CD4-positive, alpha-beta T cell (primary cell): ENCODE data around the gene MYO3A. TPM values are rescaled to one million over a fixed set of nuclear protein-coding genes. Genes with fewer than 3 reads are reported as not detected.

ENCODE experiments used
- ATAC-seq: fragments of 200-7000 bp; cut with Tn5 transposase; one replicate; pipeline ENCODE4 v1.10.0; 2022; ENCODE audit warnings: mild to moderate bottlenecking; ENCODE audit not compliant: poor library complexity
- CTCF ChIA-PET: fragments of 350-600 bp; sonication (Branson Sonifier 250); formaldehyde crosslinking; loops from one replicate; lab custom pipeline; 2021; ENCODE audit warnings: antibody characterized with exemption, inconsistent platforms; lab: Charles Lee
- POLR2A ChIA-PET: fragments of 350-600 bp; sonication (Branson Sonifier 250); formaldehyde crosslinking; loops from one replicate; lab custom pipeline; 2021; ENCODE audit warnings: antibody characterized with exemption, inconsistent platforms; lab: Charles Lee
- DNase-seq, 14 experiments: peaks; one replicate each; pipeline ENCODE4 v3.0.0-alpha.2; 2013 to 2020; ENCODE audit warnings: mixed read lengths in 2 of 14
- H3K27ac ChIP-seq, 2 donors: one replicate each; pipeline versions ENCODE4 v1.5.1 to v1.7.0; 2013; ENCODE audit warnings: low read length in 2 of 2, low read depth in 1 of 2, mild to moderate bottlenecking in 1 of 2
- H3K27me3 ChIP-seq, 2 experiments: 1 replicate in 1 of 2; 2 replicates in 1 of 2; pipeline versions ENCODE4 v1.6.1 to v1.7.0; 2013; ENCODE audit warnings: low read length in 2 of 2, control low read depth in 1 of 2, mild to moderate bottlenecking in 1 of 2, moderate library complexity in 1 of 2; ENCODE audit not compliant: insufficient read depth in 2 of 2, control insufficient read depth in 1 of 2
- H3K36me3 ChIP-seq: one replicate; pipeline ENCODE4 v1.6.1; 2013; ENCODE audit warnings: low read length, control low read depth; ENCODE audit not compliant: insufficient read depth
- H3K4me1 ChIP-seq: one replicate; pipeline ENCODE4 v1.6.1; 2013; ENCODE audit warnings: low read length, control low read depth; ENCODE audit not compliant: insufficient read depth
- H3K4me3 ChIP-seq: one replicate; pipeline ENCODE4 v1.5.1; 2013; ENCODE audit warnings: mild to moderate bottlenecking, low read length, moderate library complexity
- H3K9me3 ChIP-seq, 2 experiments: 1 replicate in 1 of 2; 2 replicates in 1 of 2; pipeline versions ENCODE4 v1.6.1 to v1.7.0; 2013; ENCODE audit warnings: low read length in 2 of 2, mild to moderate bottlenecking in 2 of 2, control low read depth in 1 of 2, moderate library complexity in 1 of 2; ENCODE audit not compliant: control insufficient read depth in 1 of 2, insufficient read depth in 1 of 2
- H3K27ac Mint-ChIP-seq: one replicate; pipeline ENCODE4 v1.8.0; 2020; ENCODE audit warnings: mixed read lengths
- H3K27me3 Mint-ChIP-seq: one replicate; pipeline ENCODE4 v1.8.0; 2021; ENCODE audit warnings: mixed read lengths
- H3K36me3 Mint-ChIP-seq: one replicate; pipeline ENCODE4 v1.8.0; 2021; ENCODE audit warnings: low read depth, mixed read lengths
- H3K4me1 Mint-ChIP-seq: one replicate; pipeline ENCODE4 v1.8.0; 2021; ENCODE audit warnings: low read depth, mixed read lengths
- H3K4me3 Mint-ChIP-seq: one replicate; pipeline ENCODE4 v1.8.0; 2020; ENCODE audit warnings: mild to moderate bottlenecking, mixed read lengths
- H3K9me3 Mint-ChIP-seq: one replicate; pipeline ENCODE4 v1.8.0; 2020; ENCODE audit warnings: mixed read lengths
- intact Hi-C, 2 experiments: fragments of 100-400 bp; cut with DNase I in 1 of 2; cut with micrococcal nuclease in 1 of 2; formaldehyde crosslinking; loops; one replicate each; pipeline versions ENCODE4 v1.15.1 to v1.9.0; 2023 to 2025; cut with DNase I, micrococcal nuclease
- total RNA-seq, 174 experiments: library from RNA in 2 of 174; stranded (reverse) in 2 of 174; gene quantifications; one replicate each; pipeline ENCODE4 v1.2.3 and lab custom pipeline; 2021 to 2026
- TF ChIP-seq, protein P1 (sequence below): fragments of 200-600 bp; IDR thresholded peaks from one replicate; pipeline ENCODE4 v1.8.0; 2022; ENCODE audit warnings: antibody characterized with exemption, mild to moderate bottlenecking

The MYO3A gene
- total RNA-seq, 2 experiments from 2014 or later, result not detected

DNA sequence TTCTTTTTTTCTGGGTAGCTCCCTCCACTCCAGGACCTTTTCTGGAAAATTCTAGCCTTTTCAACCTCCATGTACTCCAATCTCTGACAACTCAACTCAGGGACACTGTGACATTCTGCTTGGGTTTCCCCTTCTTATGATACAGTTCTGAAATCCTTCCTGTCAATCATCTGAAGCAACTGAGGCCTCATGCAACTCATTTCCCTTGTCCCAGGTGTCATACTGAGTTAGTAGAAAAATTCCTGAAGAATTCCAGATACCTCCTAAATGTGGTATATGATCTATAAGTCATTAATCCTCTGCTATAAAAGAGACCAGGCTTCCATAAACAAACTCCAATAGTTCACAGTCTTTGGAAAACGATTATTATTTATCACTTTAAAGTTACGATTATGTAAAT is 43.0 kb upstream of the MYO3A start:
- Histone ChIP-seq H3K4me1 (no peaks in the 10 kb centered on the region), H3K27me3 (no peaks in the 10 kb centered on the region), H3K4me3 (no peak overlapping the region), H3K27ac (no peak overlapping the region), H3K9me3 (no peaks in the 10 kb centered on the region), H3K36me3 (no peaks in the 10 kb centered on the region)
- no peak for DNase-seq
- no peak for ATAC-seq
- Mint-ChIP-seq H3K27me3 (peaks cover 28% of the 10 kb centered on the region), H3K9me3 (no peaks in the 10 kb centered on the region), H3K4me3 (no peak overlapping the region), H3K27ac (no peak overlapping the region), H3K4me1 (no peaks in the 10 kb centered on the region), H3K36me3 (no peaks in the 10 kb centered on the region)
- TF ChIP-seq, protein P1, sequence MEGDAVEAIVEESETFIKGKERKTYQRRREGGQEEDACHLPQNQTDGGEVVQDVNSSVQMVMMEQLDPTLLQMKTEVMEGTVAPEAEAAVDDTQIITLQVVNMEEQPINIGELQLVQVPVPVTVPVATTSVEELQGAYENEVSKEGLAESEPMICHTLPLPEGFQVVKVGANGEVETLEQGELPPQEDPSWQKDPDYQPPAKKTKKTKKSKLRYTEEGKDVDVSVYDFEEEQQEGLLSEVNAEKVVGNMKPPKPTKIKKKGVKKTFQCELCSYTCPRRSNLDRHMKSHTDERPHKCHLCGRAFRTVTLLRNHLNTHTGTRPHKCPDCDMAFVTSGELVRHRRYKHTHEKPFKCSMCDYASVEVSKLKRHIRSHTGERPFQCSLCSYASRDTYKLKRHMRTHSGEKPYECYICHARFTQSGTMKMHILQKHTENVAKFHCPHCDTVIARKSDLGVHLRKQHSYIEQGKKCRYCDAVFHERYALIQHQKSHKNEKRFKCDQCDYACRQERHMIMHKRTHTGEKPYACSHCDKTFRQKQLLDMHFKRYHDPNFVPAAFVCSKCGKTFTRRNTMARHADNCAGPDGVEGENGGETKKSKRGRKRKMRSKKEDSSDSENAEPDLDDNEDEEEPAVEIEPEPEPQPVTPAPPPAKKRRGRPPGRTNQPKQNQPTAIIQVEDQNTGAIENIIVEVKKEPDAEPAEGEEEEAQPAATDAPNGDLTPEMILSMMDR, result no peak
- ChIA-PET CTCF (no interaction called here), POLR2A (no interaction called here)
- intact Hi-C loops, result no loop called here

GRCh38 chr10:25895856-25896255 is 38.2 kb upstream of the MYO3A start:
- Histone ChIP-seq H3K36me3 (no peaks in the 10 kb centered on the region), H3K9me3 (no peaks in the 10 kb centered on the region), H3K4me1 (no peaks in the 10 kb centered on the region), H3K27ac (no peak overlapping the region), H3K4me3 (no peak overlapping the region), H3K27me3 (no peaks in the 10 kb centered on the region)
- no peaks in the 10 kb centered on the region for H3K9me3 Mint-ChIP-seq
- peaks cover 21% of the 10 kb centered on the region for H3K27me3 Mint-ChIP-seq
- no peaks in the 10 kb centered on the region for H3K4me1 Mint-ChIP-seq
- H3K4me3 Mint-ChIP-seq, result no peak overlapping the region
- CTCF ChIA-PET, result no interaction called here
- TF ChIP-seq, protein P1, result no peak
- H3K27ac Mint-ChIP-seq, result no peak overlapping the region
- DNase-seq (no peak), ATAC-seq (no peak)
- H3K36me3 Mint-ChIP-seq, result no peaks in the 10 kb centered on the region
- POLR2A ChIA-PET, result no interaction called here
- intact Hi-C loops, result no loop called here

- CTCF ChIA-PET, result no interaction called here
- Mint-ChIP-seq H3K36me3 (no peaks in the 10 kb centered on the region), H3K9me3 (no peaks in the 10 kb centered on the region), H3K4me1 (no peaks in the 10 kb centered on the region), H3K4me3 (no peak overlapping the region), H3K27me3 (peaks cover 18% of the 10 kb centered on the region), H3K27ac (no peak overlapping the region)
- H3K4me3 ChIP-seq, result no peak overlapping the region
- POLR2A ChIA-PET, result no interaction called here
- no peaks in the 10 kb centered on the region for H3K36me3 ChIP-seq
- H3K27me3 ChIP-seq, result no peaks in the 10 kb centered on the region
- H3K27ac ChIP-seq, result no peak overlapping the region
- DNase-seq (no peak), ATAC-seq (no peak)
- intact Hi-C loops, result no loop called here
- TF ChIP-seq, protein P1, result no peak
- H3K4me1 ChIP-seq, result no peaks in the 10 kb centered on the region
- H3K9me3 ChIP-seq, result no peaks in the 10 kb centered on the region
Observed at GRCh38 chr10:25896421-25896820, 37.6 kb upstream of the MYO3A start.
